ENCODE measurements around the gene GBP3. TPM values are rescaled to one million over a fixed set of nuclear protein-coding genes. Genes with fewer than 3 reads are reported as not detected.

The GBP3 gene
- total RNA-seq (10 to 100 TPM in 2 of 6 donors, 1 to 10 TPM in 4; 3.6 to 18.4 (median 4.2) TPM), polyA plus RNA-seq (1 to 10 TPM; 2.1 to 3.5 TPM)

- FAIRE-seq, result peak; percentile 95
Measured at GRCh38 chr1:89022167-89022959, at the start of gene GBP3. TSS of gene GBP3 (minus strand) at chr1:89022866. CDS start at chr1:89020721, 2,145 bp downstream.

GRCh38 chr1:89070509-89070908 lies 47.8 kb upstream of the GBP3 start:
- no peak for TF ChIP-seq CTCF (IDR thresholded peaks at IDR 0.05)
- no peaks in the 10 kb centered on the region for H3K27me3 ChIP-seq
- no peak for FAIRE-seq
- intact Hi-C loops (cut with DNase I), result no loop called here
- no peak for ATAC-seq
- H3K9me3 ChIP-seq, result no peaks in the 10 kb centered on the region
- H3K27ac ChIP-seq, result no peak overlapping the region
- H3K4me1 ChIP-seq, result no peaks in the 10 kb centered on the region
- whole genome bisulfite sequencing, 2 donors, result 78 to 94% methylated on average over 1 of the region's 1 CpG
- DNase-seq, result no peak
- no peaks in the 10 kb centered on the region for H3K36me3 ChIP-seq
- H3K4me3 ChIP-seq, result no peak overlapping the region

More at GRCh38 chr1:89022167-89022959, at the start of gene GBP3:
- peak within 1 kb of the TSS; percentile 25 to 83 (median 65) for H3K27ac ChIP-seq
- intact Hi-C loops (cut with DNase I), result no loop called here
- H3K9me3 ChIP-seq, result no peaks in the 10 kb centered on the region
- WGBS, 2 donors, result 25 to 37% methylated on average over 5 of the region's 5 CpGs
- ATAC-seq, result peak; percentile 78 to 92 (median 84)
- peaks cover 0 to 5% (median 0%) of the 10 kb centered on the region in 3 donors for H3K4me1 ChIP-seq
- no peak for TF ChIP-seq CTCF (IDR thresholded peaks at IDR 0.05)
- no peaks in the 10 kb centered on the region for H3K27me3 ChIP-seq
- H3K4me3 ChIP-seq, result peak within 1 kb of the TSS in 3 of 4 donors; percentile 16 to 47 (median 28)
- H3K36me3 ChIP-seq, result peaks cover 0 to 2% (median 0%) of the 10 kb centered on the region in 3 donors
- no peak for DNase-seq

- Histone ChIP-seq H3K4me1 (no peaks in the 10 kb centered on the region), H3K4me3 (peak overlapping the region in 1 of 4 donors; percentile 22), H3K27ac (peak overlapping the region in 1 of 4 donors; percentile 21), H3K36me3 (no peaks in the 10 kb centered on the region), H3K27me3 (no peaks in the 10 kb centered on the region), H3K9me3 (no peaks in the 10 kb centered on the region)
- no peak for TF ChIP-seq CTCF (IDR thresholded peaks at IDR 0.05)
- intact Hi-C loops (cut with DNase I), result no loop called here
- FAIRE-seq (no peak), ATAC-seq (no peak), DNase-seq (no peak)
- 74 to 85% methylated on average over 2 of the region's 2 CpGs for WGBS, 2 donors
Measured at GRCh38 chr1:89069951-89070350, 47.3 kb upstream of the GBP3 start.

GRCh38 chr1:89068291-89068690 lies 45.6 kb upstream of the GBP3 start:
- H3K27ac ChIP-seq, result no peak overlapping the region
- no peak for FAIRE-seq

More at GRCh38 chr1:89068291-89068690, 45.6 kb upstream of the GBP3 start:
- Histone ChIP-seq H3K4me1 (no peaks in the 10 kb centered on the region), H3K4me3 (no peak overlapping the region), H3K27me3 (no peaks in the 10 kb centered on the region), H3K9me3 (no peaks in the 10 kb centered on the region), H3K36me3 (no peaks in the 10 kb centered on the region)
- intact Hi-C loops (cut with DNase I), result no loop called here
- TF ChIP-seq CTCF (IDR thresholded peaks at IDR 0.05), result no peak
- DNase-seq, result no peak
- ATAC-seq, result no peak

All from pancreas (tissue), 10 donors.